SJSA1 (cell line): ENCODE measurements around the gene TOMM20L. TPM values are rescaled to one million over a fixed set of nuclear protein-coding genes. Genes with fewer than 3 reads are reported as not detected.

Experiments
- DNase-seq, 2 experiments: peaks; one replicate each; pipeline ENCODE4 v3.0.0-alpha.2; 2015 to 2020; ENCODE audit warnings: low spot score in 2 of 2, low read depth in 1 of 2
- H3K27ac ChIP-seq: fragments of 250-450 bp; sonication (Bioruptor Pico); 2 replicates; pipeline ENCODE4 v1.5.1; 2020; ENCODE audit warnings: mild to moderate bottlenecking, moderate library complexity
- H3K27me3 ChIP-seq: fragments of 250-450 bp; sonication (Bioruptor Pico); replicated peaks from 2 replicates; pipeline ENCODE4 v1.5.1; 2020; ENCODE audit warnings: mild to moderate bottlenecking, moderate library complexity
- H3K36me3 ChIP-seq: fragments of 250-450 bp; sonication (Bioruptor Pico); 2 replicates; pipeline ENCODE4 v1.5.1; 2020; ENCODE audit warnings: mild to moderate bottlenecking
- H3K4me1 ChIP-seq: fragments of 250-450 bp; sonication (Bioruptor Pico); replicated peaks from 2 replicates; pipeline ENCODE4 v1.6.1; 2021; ENCODE audit warnings: mild to moderate bottlenecking
- H3K4me3 ChIP-seq: fragments of 250-450 bp; sonication (Bioruptor Pico); 2 replicates; pipeline ENCODE4 v1.5.1; 2020; ENCODE audit warnings: mild to moderate bottlenecking
- H3K9me3 ChIP-seq: fragments of 250-450 bp; sonication (Bioruptor Pico); replicated peaks from 2 replicates; pipeline ENCODE4 v1.5.1; 2020; ENCODE audit warnings: mild to moderate bottlenecking
- total RNA-seq: library from RNA; depleted of rRNA; stranded (reverse); fragments of >200 nt; shearing (Covaris generic); gene quantifications from 2 replicates; pipeline ENCODE4 v1.2.3, GENCODE V29; 2014; rRNA removed

TOMM20L gene
- total RNA-seq, 1 experiment from 2014 or later = not detected

DNA sequence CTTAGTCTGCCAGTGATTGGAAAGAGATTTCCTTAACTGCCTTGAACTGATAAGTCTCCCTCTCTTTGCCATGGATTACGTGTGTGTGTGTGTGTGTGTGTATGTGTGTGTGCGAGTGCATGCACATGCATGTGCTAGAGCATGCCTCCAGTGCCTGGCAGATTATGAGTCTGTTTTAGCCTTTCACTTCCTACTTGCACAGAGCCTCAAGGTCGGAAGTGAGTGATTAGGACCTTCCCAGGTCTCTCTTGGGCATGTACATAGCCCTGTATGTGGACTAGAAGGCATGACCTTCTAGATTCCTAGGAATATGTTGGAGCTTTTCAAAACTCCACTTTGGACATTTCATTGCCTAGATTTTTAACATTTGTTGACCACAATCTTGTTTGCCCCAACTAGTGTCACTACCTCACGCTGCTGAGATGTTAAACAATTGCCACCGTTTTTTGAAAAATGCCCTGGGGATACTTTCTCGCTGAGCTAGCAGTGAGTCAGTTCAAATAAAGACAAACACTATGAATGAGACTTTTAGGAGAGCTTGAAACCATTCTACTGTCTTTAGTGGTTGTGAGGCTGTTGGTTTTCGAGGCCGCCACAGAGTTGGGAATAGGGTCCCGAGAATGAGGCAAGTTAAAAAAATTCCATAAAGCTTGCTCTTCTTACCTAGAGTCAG, 60.0 kb downstream of the TOMM20L start:
- H3K9me3 ChIP-seq = no peaks in the 10 kb centered on the region
- peak overlapping the region; percentile 84 for H3K27ac ChIP-seq
- DNase-seq = peak; percentile 67 to 85
- H3K4me3 ChIP-seq = no peak overlapping the region
- H3K4me1 ChIP-seq = peaks cover 17% of the 10 kb centered on the region
- H3K27me3 ChIP-seq = no peaks in the 10 kb centered on the region
- peaks cover 38% of the 10 kb centered on the region for H3K36me3 ChIP-seq

Other genes with a start within 250 kb of the TOMM20L start
- gene ARMH4, start 243.7 kb upstream of the TOMM20L start, total RNA-seq = 0.29 TPM in 1 of 2 replicates, not detected in the other
- 79.8 and 82.6 TPM in 2 replicates for gene ACTR10, start 195.8 kb upstream of the TOMM20L start, total RNA-seq
- 104 and 176 TPM in 2 replicates for gene PSMA3, start 151.1 kb upstream of the TOMM20L start, total RNA-seq
- gene ARID4A, start 97.4 kb upstream of the TOMM20L start, total RNA-seq = 7.6 and 9.3 TPM in 2 replicates
- gene TIMM9, start 31.6 kb downstream of the TOMM20L start, total RNA-seq = 7.4 and 50.4 TPM in 2 replicates
- gene KIAA0586, start 31.8 kb downstream of the TOMM20L start, total RNA-seq = 19.1 and 41.9 TPM in 2 replicates
- gene DACT1, start 242.0 kb downstream of the TOMM20L start, total RNA-seq = 1.7 and 3.2 TPM in 2 replicates